ENCODE results near the gene ADGRG1. TPM values are rescaled to one million over a fixed set of nuclear protein-coding genes. Genes with fewer than 3 reads are reported as not detected.

ADGRG1 gene
- total and polyA plus RNA-seq, 12 donors, result 11.1 to 46.3 (median 19.0) TPM

DNA sequence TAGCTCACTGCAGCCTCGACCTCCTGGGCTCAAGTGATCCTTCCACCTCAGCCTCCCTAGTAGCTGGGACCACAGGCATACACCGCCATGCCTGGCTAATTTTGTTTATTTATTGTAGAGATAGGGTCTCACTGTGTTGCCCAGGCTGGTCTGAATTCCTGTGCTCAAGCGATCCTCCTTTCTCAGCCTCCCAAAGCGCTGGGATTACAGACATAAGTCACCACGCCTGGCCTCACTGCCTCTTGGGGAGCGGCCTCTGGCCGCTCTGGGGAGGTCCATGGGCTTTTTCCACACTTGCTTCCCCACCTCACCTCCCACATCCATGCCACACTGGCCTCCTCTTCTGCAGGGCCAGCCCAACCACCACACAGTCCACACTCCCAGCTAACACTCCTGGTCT lies 21.4 kb downstream of the ADGRG1 start:
- intact Hi-C loops (cut with DNase I), result loop anchor here (2.0 to 10.0 kb wide), 7 partner anchors 48 to 72 kb away; no protein-coding TSS in a partner anchor
- Histone ChIP-seq H3K4me1 (peaks cover 9 to 52% (median 38%) of the 10 kb centered on the region in 9 donors), H3K27ac (no peak overlapping the region), H3K4me3 (no peak overlapping the region), H3K36me3 (peaks cover 0 to 35% (median 0%) of the 10 kb centered on the region in 9 donors), H3K27me3 (peaks cover 0 to 14% (median 0%) of the 10 kb centered on the region in 7 donors), H3K9me3 (no peaks in the 10 kb centered on the region)
- TF ChIP-seq, protein P1, sequence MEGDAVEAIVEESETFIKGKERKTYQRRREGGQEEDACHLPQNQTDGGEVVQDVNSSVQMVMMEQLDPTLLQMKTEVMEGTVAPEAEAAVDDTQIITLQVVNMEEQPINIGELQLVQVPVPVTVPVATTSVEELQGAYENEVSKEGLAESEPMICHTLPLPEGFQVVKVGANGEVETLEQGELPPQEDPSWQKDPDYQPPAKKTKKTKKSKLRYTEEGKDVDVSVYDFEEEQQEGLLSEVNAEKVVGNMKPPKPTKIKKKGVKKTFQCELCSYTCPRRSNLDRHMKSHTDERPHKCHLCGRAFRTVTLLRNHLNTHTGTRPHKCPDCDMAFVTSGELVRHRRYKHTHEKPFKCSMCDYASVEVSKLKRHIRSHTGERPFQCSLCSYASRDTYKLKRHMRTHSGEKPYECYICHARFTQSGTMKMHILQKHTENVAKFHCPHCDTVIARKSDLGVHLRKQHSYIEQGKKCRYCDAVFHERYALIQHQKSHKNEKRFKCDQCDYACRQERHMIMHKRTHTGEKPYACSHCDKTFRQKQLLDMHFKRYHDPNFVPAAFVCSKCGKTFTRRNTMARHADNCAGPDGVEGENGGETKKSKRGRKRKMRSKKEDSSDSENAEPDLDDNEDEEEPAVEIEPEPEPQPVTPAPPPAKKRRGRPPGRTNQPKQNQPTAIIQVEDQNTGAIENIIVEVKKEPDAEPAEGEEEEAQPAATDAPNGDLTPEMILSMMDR (IDR thresholded peaks at IDR 0.05), result no peak
- no peak for DNase-seq
- WGBS, 2 donors, result 87 to 88% methylated on average over 7 of the region's 7 CpGs
- no peak for ATAC-seq

DNA sequence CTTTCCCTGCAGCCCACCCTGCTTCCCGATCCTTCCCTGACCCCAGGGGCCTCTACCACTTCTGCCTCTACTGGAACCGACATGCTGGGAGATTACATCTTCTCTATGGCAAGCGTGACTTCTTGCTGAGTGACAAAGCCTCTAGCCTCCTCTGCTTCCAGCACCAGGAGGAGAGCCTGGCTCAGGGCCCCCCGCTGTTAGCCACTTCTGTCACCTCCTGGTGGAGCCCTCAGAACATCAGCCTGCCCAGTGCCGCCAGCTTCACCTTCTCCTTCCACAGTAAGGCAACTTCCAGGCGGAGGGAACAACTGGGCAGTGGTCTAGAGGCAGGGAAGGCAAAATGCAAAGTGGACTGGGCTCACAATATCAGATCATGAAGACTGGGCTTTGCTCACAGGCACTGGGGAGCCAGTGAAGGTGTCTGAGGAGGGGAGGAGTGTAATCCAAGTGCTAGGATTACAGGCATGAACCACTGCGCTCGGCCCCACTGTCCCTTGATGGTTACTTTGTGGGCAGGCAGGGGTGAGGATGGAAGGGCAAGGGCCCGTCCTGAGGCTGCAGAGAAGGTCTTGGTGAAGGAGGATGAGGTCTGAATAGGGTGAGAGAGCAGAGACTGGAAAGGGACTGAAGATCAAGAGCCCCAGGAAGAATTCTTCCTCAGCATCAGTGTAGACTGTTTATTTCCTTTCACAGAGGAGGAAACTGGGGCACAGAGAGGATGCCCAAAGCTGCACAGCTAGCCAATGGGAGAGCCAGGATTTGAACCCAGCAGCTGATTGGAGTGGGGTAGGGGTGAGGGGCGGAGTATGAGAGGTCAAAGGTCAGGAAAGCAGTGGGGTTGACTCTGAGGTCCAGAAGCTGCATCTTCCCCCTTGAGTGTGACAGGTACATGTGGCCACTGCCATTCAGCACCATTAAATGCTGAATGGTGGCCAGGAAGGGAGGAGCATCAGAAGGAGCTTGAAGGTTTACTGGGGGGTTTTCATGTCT lies 23.2 kb downstream of the ADGRG1 start:
- peaks cover 9 to 35% (median 24%) of the 10 kb centered on the region in 9 donors for H3K4me1 ChIP-seq
- H3K27me3 ChIP-seq, result peaks cover 0 to 14% (median 0%) of the 10 kb centered on the region in 7 donors
- H3K27ac ChIP-seq, result no peak overlapping the region
- intact Hi-C loops (cut with DNase I), result loop anchor here in 3 of 10 donors (5.0 to 10.0 kb wide), 3 partner anchors 49 to 71 kb away; no protein-coding TSS in a partner anchor
- peaks cover 0 to 53% (median 0%) of the 10 kb centered on the region in 9 donors for H3K36me3 ChIP-seq
- H3K4me3 ChIP-seq, result no peak overlapping the region
- TF ChIP-seq, protein P1 (IDR thresholded peaks at IDR 0.05), result no peak
- H3K9me3 ChIP-seq, result no peaks in the 10 kb centered on the region
- ATAC-seq (no peak), DNase-seq (no peak)
- WGBS, 2 donors, result 77 to 85% methylated on average over 10 of the region's 10 CpGs

DNA sequence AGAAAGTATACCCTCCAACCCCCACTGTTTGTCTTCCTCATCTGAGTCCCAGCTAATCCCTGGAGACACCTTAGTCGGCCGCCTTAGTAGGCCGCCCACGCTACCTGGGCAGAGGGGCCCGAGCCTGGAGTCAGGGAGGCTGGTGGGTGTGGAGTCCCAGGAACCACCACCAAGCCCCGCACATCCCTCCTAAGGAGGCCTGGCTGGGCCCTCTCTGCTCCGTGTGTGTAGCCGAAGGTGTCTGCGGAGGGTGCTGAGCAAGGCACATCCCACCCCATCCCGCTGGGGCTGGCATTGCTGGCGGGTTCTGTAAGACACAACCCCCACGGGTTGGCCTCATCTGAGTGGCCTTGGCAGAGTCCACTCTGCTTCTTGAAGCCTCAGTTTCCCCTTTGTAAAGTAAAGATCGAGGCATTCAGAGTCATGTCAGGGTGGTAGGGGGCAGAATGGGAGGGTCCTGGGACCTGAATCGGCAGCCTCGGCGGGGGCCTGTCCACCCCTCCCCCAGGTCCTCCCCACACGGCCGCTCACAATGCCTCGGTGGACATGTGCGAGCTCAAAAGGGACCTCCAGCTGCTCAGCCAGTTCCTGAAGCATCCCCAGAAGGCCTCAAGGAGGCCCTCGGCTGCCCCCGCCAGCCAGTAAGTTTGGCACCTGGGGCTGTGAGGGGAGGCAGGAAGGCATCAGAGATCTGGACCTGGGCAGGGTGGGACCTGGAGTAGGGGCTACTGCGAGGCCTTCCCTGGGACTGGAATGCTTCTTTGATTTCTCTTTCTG lies 24.5 kb downstream of the ADGRG1 start:
- intact Hi-C loops (cut with DNase I), result loop anchor here in 3 of 10 donors (5.0 to 10.0 kb wide), 3 partner anchors 51 to 69 kb away; no protein-coding TSS in a partner anchor
- 93 to 94% methylated on average over 23 of the region's 23 CpGs for WGBS, 2 donors
- TF ChIP-seq, protein P1 (IDR thresholded peaks at IDR 0.05), result no peak
- ATAC-seq (no peak), DNase-seq (no peak)
- H3K9me3 ChIP-seq, result no peaks in the 10 kb centered on the region
- H3K27ac ChIP-seq, result peak overlapping the region in 1 of 10 donors; percentile 54
- H3K36me3 ChIP-seq, result peaks cover 0 to 66% (median 7%) of the 10 kb centered on the region in 9 donors
- peaks cover 5 to 24% (median 11%) of the 10 kb centered on the region in 9 donors for H3K4me1 ChIP-seq
- H3K4me3 ChIP-seq, result no peak overlapping the region
- H3K27me3 ChIP-seq, result peaks cover 0 to 9% (median 0%) of the 10 kb centered on the region in 7 donors

DNA sequence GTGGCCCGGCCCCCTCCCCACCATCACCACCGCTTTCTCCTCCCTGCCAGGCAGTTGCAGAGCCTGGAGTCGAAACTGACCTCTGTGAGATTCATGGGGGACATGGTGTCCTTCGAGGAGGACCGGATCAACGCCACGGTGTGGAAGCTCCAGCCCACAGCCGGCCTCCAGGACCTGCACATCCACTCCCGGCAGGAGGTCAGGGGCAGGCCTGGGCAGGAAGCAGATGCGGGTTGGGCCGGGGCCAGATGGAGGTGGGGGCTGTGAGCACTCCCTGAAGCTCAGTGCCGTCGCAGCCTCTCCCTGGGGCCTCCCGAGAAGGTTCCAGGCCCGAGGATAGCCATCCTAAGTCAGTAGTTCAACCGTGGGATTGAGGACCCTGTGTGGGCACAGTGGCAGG lies 25.5 kb downstream of the ADGRG1 start:
- Histone ChIP-seq H3K27ac (peak overlapping the region in 1 of 10 donors; percentile 54), H3K4me1 (peaks cover 0 to 14% (median under 1%) of the 10 kb centered on the region in 9 donors), H3K4me3 (no peak overlapping the region), H3K36me3 (peaks cover 0 to 76% (median 7%) of the 10 kb centered on the region in 9 donors), H3K27me3 (peaks cover 0 to 4% (median 0%) of the 10 kb centered on the region in 7 donors), H3K9me3 (no peaks in the 10 kb centered on the region)
- TF ChIP-seq, protein P1 (IDR thresholded peaks at IDR 0.05), result no peak
- 32 to 51% methylated on average over 16 of the region's 16 CpGs for WGBS, 2 donors
- ATAC-seq (peak in 6 of 8 donors; percentile 21 to 71 (median 51)), DNase-seq (no peak)
- intact Hi-C loops (cut with DNase I), result loop anchor here in 3 of 10 donors (5.0 to 10.0 kb wide), 3 partner anchors 52 to 68 kb away; no protein-coding TSS in a partner anchor
